Ectodermal cell (in vitro differentiated cells): ENCODE measurements around the gene BTD.
A peak's percentile ranks its signal among the peaks of the same experiment; 100 is the strongest.
"Not testable (repeated sequence)": the region's sequence is repeated elsewhere in the genome, so short reads cannot be mapped to it uniquely, and the experiment has no call there.

ENCODE experiments used
- H3K27ac ChIP-seq: 2 replicates; pipeline ENCODE4 v1.7.0; 2013; ENCODE audit warnings: mild to moderate bottlenecking, low read depth, low read length; ENCODE audit not compliant: insufficient read depth, poor library complexity, severe bottlenecking
- H3K27me3 ChIP-seq: 2 replicates; pipeline ENCODE4 v1.7.0; 2013; ENCODE audit warnings: mild to moderate bottlenecking, low read length; ENCODE audit not compliant: insufficient read depth, control insufficient read depth, poor library complexity, severe bottlenecking
- H3K36me3 ChIP-seq: one replicate; pipeline ENCODE4 v1.7.0; 2013; ENCODE audit warnings: low read length; ENCODE audit not compliant: control insufficient read depth, insufficient read depth
- H3K4me1 ChIP-seq: one replicate; pipeline ENCODE4 v1.7.0; 2013; ENCODE audit warnings: low read length; ENCODE audit not compliant: control insufficient read depth, insufficient read depth
- H3K4me3 ChIP-seq: 2 replicates; pipeline ENCODE4 v1.7.0; 2013; ENCODE audit warnings: low read depth, low read length, control low read depth; ENCODE audit not compliant: insufficient read depth
- H3K9me3 ChIP-seq: 2 replicates; pipeline ENCODE4 v1.7.0; 2013; ENCODE audit warnings: mild to moderate bottlenecking, low read length, moderate library complexity; ENCODE audit not compliant: control insufficient read depth
- WGBS, 2 experiments: methylation state at CpG; one replicate each; pipeline ENCODE4 v1.1.7; 2013; ENCODE audit warnings: missing lambda C conversion rate in 2 of 2; 5-methylcytosine and 5-hydroxymethylcytosine counted together

Gene BTD

DNA sequence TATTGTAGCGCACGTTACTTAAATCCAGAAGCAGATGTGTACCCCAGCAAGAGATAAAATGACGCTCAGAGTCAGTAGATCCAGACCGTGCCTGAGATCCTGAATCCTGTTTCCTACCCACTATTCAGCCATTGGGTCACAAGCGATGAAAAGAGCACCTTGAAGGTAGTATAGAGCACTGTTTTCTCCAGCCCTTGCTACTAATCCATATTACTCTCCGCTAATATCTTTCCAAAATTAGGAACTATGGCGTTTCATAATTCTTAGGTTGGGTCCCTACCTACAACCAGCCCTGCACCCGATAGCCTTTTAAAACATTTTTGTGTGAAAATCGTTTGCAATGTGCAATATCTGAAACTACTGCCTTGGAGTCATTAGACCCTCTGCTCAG is 596 bp downstream of the BTD start:
- 10 to 12% methylated on average over 8 to 9 of the region's 9 CpGs for WGBS, 2 experiments

DNA sequence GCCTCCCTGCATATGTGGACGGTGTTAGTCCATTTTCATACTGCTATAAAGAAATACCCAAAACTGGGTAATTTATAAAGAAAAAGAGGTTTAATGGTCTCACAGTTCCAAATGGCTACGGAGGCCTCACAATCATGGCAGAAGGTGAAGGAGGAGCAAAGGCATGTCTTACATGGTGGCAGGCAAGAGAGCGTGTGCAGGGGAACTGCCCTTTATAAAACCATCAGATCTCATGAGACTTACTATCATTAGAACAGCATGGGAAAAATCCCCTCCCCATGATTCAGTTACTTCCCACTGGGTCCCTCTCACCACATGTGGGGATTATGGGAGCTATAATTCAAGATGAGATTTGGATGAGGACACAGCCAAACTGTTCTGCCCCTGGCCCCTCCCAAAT is 1.3 kb downstream of the BTD start:
- H3K4me1 ChIP-seq, H3K27me3 ChIP-seq, H3K27ac ChIP-seq, H3K36me3 ChIP-seq, H3K9me3 ChIP-seq: not testable (repeated sequence)
- 91 to 96% methylated on average over 3 of the region's 3 CpGs for WGBS, 2 experiments
- peak overlapping the region; percentile 80 for H3K4me3 ChIP-seq

More for the DNA sequence above, 596 bp downstream of the BTD start:
- Histone ChIP-seq H3K4me1 (no peaks in the 10 kb centered on the region), H3K27me3 (no peaks in the 10 kb centered on the region), H3K4me3 (peak overlapping the region; percentile 80), H3K9me3 (no peaks in the 10 kb centered on the region), H3K27ac (peak overlapping the region; percentile 83), H3K36me3 (no peaks in the 10 kb centered on the region)

DNA sequence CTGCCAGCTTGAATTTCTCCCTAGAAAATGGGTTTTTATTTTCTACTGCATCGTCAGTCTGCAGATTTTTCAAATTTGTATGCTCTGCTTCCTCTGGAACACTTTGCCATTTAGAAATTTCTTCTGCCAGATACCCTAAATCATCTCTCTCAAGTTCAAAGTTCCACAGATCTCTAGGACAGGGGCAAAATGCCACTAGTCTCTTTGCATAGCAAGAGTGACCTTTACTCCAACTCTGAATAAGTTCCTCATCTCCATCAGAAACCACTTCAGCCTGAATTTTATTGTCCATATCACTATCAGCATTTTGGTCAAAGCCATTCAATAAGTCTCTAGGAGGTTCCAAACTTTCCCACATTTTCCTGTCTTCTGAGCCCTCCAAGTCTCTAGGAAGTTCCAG is 3.0 kb downstream of the BTD start:
- not testable (repeated sequence) for H3K4me1 ChIP-seq, H3K36me3 ChIP-seq, H3K27ac ChIP-seq, H3K4me3 ChIP-seq, H3K27me3 ChIP-seq, H3K9me3 ChIP-seq
- WGBS, 2 experiments: 93% methylated on average over 1 of the region's 1 CpG

DNA sequence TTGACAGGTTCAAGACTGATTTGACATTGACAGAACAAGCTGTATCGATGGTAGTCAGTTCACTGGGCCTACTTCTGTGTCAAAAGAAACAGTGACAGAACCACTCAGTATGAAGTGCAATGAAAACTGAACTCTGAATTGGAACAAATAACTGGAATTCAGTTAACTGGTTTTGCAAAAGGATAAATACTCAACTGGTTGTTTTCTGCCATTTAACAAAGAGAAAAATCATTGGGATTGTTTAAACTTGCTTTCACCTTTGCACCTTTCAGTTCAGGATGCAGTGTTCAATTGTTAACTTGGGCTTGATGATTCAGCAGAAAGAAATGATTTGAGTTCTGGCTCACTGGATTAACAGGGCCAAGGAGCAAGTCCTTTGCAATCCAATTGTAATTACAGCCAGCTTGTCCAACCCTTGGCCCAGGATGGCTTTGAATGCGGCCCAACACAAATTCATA is 4.9 kb downstream of the BTD start:
- H3K9me3 ChIP-seq: no peaks in the 10 kb centered on the region
- H3K4me1 ChIP-seq: no peaks in the 10 kb centered on the region
- no peaks in the 10 kb centered on the region for H3K36me3 ChIP-seq
- H3K4me3 ChIP-seq: no peak overlapping the region
- no peak overlapping the region for H3K27ac ChIP-seq
- WGBS, 2 experiments: 90 to 93% methylated on average over 2 of the region's 2 CpGs
- H3K27me3 ChIP-seq: no peaks in the 10 kb centered on the region

DNA sequence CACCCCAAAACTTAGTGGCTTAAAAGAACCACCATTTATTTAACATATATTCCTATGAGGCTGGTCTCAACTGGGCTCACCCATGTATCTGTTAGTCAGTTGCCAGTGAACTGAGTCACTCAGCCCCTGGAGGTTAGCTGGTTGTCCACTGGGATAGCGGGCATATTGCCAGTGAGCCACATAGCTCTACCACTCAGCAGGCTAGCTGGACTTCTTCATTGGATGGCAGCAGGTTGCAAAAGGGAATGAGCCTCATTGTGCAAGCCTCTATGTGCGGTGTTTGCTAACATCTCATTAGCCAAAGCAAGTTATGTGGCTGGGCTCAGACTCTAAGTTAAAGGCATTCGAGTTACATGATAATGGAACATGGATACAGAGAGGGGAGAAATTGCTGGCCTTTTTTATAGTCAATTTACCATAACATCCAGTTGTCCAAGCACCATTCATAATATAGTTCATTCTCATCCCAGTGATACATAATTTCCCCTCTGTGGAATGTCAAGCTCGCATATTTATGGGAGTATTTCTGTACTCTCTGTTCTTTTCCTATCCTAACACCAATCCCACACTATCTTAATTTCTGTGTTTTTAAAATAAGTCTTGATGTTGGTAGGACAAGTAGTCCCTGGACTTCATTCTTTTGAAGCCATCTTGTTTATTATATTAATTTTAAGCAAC is 8.7 kb downstream of the BTD start:
- 90 to 97% methylated on average over 3 to 4 of the region's 4 CpGs for WGBS, 2 experiments
- no peaks in the 10 kb centered on the region for H3K9me3 ChIP-seq
- no peak overlapping the region for H3K27ac ChIP-seq
- no peaks in the 10 kb centered on the region for H3K36me3 ChIP-seq
- H3K4me1 ChIP-seq: no peaks in the 10 kb centered on the region
- H3K27me3 ChIP-seq: no peaks in the 10 kb centered on the region
- no peak overlapping the region for H3K4me3 ChIP-seq

DNA sequence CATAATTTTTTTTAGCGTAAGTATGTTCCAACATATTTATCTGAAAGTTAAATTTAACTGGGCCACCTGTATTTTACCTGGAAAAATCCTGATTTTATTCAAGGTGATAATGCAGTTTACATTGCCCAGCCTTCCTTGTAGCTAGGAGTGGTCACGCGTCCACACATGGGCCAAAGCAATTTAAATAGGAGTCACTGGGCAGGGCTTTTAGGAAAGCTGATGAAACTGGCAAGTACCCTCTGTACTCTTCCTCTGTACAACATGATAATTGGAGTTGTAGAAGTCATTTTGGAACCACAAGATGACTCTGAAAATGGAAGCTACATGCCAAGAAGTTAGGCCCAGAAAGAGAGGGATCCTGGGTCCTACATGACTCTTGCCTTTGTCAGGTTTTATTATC is 9.5 kb downstream of the BTD start:
- no peak overlapping the region for H3K4me3 ChIP-seq
- H3K36me3 ChIP-seq: no peaks in the 10 kb centered on the region
- 97 to 98% methylated on average over 3 of the region's 3 CpGs for WGBS, 2 experiments
- no peaks in the 10 kb centered on the region for H3K9me3 ChIP-seq
- no peaks in the 10 kb centered on the region for H3K4me1 ChIP-seq
- no peak overlapping the region for H3K27ac ChIP-seq
- H3K27me3 ChIP-seq: no peaks in the 10 kb centered on the region

DNA sequence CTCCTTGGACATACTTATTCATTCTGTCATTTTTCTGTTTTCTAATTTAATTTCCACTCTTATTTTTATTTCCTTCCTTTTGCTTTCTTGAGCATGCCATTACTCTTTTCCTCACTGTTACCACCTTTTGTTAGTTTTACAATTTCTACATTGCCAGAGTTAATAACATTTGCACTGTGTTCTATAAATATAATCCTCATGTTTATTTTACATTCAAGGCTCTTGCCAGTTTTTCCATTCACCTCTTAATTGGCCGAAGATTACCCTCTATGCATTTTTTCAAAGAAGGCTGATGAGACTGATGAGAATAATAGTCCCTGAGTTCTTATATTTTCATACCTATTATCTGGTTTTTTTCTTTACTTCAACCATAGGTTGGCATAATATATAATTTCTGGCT is 10.5 kb downstream of the BTD start:
- no peaks in the 10 kb centered on the region for H3K9me3 ChIP-seq
- no peak overlapping the region for H3K27ac ChIP-seq
- no peaks in the 10 kb centered on the region for H3K4me1 ChIP-seq
- H3K27me3 ChIP-seq: no peaks in the 10 kb centered on the region
- no peaks in the 10 kb centered on the region for H3K36me3 ChIP-seq
- WGBS, 2 experiments: 100% methylated on average over 1 of the region's 1 CpG; no CpG with 5 or more reads in 1 of the 2 experiments
- no peak overlapping the region for H3K4me3 ChIP-seq

DNA sequence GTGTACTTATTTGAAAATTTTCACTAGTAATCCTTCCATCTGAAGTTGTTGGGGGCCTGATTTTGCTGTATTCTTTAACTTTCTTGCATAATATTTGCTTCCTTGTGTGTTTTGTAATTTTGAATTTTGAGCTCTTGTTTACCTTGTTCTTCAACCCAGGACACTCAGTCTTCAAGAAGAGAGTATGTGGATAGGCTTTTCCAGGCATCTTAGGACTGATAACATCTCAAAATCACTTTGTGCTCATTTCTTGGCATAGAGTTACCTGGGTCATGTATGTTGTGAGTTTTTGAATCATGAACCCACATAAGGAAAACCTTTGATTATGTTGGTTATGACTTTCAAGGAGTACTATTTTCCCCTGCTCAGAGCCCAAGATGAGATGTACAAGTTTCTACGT is 13.4 kb downstream of the BTD start:
- Histone ChIP-seq H3K9me3 (no peaks in the 10 kb centered on the region), H3K4me1 (no peaks in the 10 kb centered on the region), H3K36me3 (no peaks in the 10 kb centered on the region), H3K27me3 (no peaks in the 10 kb centered on the region), H3K27ac (no peak overlapping the region), H3K4me3 (no peak overlapping the region)
- WGBS, 2 experiments: 89 to 90% methylated on average over 1 of the region's 1 CpG

DNA sequence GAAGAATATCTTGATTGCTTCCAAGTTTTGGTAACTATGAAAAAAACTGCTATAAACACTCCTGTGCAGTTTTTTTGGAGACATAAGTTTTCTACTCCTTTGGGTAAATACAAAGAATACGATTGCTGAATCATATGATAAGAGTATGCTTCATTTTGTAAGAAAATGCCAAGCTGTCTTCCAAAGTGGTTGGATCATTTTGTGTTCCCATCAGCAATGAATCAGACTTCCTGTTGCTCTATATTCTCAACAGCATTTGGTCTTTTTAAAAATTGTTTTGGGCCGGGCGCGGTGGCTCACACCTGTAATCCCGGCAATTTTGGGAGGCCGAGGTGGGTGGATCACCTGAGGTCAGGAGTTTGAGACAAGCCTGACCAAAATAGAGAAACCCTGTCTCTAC is 14.5 kb downstream of the BTD start:
- Histone ChIP-seq H3K4me1 (no peaks in the 10 kb centered on the region), H3K9me3 (no peaks in the 10 kb centered on the region), H3K27ac (no peak overlapping the region), H3K4me3 (no peak overlapping the region), H3K27me3 (no peaks in the 10 kb centered on the region), H3K36me3 (no peaks in the 10 kb centered on the region)
- 94 to 97% methylated on average over 6 of the region's 6 CpGs for WGBS, 2 experiments

DNA sequence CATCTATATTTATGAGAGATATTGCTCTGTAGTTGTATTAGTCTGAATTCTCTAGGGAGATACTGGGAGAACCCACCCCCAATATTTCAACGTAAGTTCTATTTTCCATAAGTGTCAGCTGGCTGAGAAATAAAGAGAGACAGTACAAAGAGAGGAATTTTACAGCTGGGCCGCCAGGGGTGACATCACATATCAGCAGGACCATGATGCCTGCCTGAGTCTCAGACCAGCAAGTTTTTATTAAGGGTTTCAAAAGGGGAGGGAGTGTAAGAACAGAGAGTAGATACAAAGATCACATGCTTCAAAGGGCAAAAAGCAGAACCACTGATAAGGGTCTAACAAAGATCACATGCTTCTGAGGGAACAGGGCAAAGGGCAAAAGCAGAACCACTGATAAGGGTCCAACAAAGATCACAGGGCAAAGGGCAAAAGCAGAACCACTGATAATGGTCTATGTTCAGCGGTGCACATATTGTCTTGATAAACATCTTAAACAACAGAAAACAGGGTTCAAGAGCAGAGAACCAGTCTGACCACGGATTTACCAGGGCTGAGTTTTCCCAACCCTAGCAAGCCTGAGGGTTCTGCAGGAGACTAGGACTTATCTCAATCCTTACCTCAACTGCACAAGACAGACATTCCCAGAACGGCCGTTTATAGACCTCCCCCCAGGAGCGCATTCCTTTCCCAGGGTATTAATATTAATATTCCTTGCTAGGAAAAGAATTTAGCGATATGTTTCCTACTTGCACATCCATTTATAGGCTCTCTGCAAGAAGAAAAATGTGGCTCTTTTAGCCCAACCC is 18.3 kb downstream of the BTD start:
- not testable (repeated sequence) for H3K4me3 ChIP-seq, H3K27ac ChIP-seq, H3K9me3 ChIP-seq, H3K36me3 ChIP-seq, H3K27me3 ChIP-seq, H3K4me1 ChIP-seq
- WGBS, 2 experiments: 95% methylated on average over 8 of the region's 8 CpGs
